HG02678 (cell line): Measurements from ENCODE around the gene NOTCH1.

Source experiments
- ATAC-seq: cut with Tn5 transposase; IDR thresholded peaks from one replicate; pipeline ENCODE4 v1.9.1; 2021; ENCODE audit warnings: mild to moderate bottlenecking, moderate library complexity; ENCODE audit not compliant: unreplicated experiment

Gene NOTCH1

DNA sequence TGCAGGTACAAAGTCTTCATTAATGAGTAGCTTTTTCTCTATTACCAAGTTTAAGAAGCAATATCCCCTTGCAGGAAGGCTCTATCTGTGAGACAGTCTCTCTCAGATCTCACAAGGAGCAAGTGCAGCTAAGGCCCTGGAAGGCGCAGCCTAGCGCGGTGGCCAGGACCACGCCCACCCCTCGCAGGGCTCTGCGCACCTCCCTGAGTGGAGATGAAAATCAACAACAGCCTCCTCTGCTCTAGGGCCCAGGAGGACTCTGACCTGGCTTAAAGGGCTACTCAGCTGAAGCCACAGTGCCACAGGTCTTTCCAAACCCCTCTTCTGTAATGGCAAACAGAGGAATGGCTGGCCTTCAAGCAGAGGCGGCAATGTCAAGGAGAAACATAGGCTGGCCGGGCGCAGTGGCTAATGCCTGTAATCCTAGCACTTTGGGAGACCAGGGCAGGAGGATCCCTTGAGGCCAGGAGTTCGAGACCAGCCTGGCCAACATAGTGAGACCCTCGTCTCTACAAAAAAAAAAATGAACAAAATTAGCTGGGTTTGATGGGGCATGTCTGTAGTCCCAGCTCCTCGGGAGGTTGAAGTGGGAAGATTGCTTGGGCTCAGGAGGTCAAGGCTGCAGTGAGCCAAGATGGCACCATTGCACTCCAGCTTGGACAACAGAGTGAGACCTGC lies 74.9 kb downstream of the NOTCH1 start:
- no peak for ATAC-seq

GRCh38 chr9:136470356-136470755 lies 75.5 kb downstream of the NOTCH1 start:
- ATAC-seq: no peak

DNA sequence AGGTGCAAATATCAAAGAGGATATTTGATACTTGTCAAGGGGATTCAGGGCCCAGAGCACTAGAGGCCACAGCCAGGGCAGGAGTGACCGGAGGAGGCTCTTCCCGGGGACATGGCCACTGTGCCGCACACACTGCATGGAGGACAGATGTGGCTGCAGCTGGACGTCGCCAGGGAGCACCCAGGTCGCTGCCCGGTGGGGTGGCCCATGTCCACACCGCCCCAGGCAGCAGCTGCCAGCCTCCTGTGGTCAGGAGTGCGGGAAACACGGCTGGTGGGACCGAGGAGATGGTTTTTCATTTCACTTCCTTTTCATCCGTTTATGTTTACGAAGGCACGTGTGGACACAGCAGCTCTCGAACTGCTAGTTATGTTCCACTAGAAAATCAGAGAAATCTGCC lies 78.1 kb downstream of the NOTCH1 start:
- ATAC-seq: no peak

GRCh38 chr9:136466155-136466541 lies 79.7 kb downstream of the NOTCH1 start:
- ATAC-seq: no peak

DNA sequence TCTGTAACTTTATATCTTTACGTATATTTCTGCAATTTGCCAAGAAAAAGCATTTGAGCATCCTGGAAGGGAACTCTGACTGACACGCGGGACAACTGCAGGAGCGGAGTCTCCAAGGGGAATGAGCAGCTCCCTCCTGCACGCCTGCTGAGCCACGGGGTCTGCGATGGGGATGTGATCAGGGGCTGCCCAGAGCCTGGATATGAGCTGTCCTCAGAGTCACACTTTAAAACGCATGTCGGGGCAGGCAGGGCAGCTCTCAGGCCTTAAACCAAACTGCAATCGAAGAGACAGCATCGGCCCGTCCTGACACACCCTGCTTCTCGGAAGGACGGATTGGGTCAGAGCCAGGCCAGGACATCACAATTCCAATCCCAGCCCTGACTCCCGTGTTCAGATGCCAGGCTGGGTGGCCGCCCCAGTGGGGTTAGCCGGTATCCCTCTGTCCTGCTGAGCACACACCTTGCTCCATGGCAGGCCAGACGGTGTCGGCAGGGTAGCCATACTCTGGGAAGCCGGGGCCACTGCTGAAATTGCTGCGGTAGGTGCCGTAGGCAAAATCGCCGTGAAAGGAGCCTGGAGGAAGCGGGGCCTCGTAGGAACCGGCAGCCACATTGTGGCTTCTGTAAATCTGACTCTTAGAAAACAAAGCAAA lies 80.2 kb downstream of the NOTCH1 start:
- no peak for ATAC-seq

- no peak for ATAC-seq
Measured at GRCh38 chr9:136464241-136464640, 81.6 kb downstream of the NOTCH1 start.

GRCh38 chr9:136463578-136463977 lies 82.3 kb downstream of the NOTCH1 start:
- ATAC-seq: no peak

DNA sequence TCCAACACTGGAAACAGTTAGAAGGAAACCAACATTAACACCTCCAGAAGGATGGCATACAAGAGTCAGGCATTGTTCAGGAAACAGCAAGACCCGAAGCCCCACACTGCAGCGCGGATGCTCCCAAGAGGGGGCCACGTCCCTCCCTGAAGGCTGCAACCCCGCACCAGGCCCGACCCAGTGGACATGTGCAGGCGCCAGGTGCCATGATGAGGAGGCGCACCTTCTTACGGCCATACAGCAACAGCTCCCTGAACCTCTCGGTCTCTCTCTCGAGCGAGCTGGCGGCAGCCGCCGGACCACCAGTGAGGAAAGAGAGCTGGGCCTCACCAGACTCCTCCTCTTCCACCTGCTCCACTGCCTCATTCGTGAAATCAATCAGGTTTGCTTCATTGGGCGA lies 83.2 kb downstream of the NOTCH1 start:
- ATAC-seq: no peak

DNA sequence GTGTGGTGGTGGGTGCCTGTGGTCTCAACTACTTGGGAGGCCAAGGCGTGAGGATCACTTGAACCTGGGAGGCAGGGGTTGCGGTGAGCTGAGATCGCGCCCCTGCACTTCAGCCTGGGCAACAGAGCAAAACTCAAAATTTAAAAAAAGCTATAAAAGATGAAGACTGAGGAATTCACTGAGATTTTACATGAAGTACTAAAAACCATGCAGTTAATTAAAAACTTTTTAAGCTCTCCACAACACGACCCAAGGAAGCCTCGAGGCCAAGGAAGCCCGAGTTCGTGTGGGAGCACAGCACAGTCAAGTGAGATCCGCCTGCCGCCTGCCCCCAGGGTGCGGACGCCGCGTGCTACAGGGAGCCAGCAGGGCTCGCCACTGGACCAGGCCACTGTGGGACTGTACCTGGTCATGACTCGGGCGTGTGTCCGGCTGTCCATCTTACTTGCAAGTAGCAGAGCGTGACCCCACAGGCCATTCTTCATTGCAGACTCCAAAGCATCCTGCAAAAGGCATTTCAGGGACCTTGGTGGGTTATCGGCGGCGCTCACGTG lies 85.0 kb downstream of the NOTCH1 start:
- ATAC-seq: no peak

DNA sequence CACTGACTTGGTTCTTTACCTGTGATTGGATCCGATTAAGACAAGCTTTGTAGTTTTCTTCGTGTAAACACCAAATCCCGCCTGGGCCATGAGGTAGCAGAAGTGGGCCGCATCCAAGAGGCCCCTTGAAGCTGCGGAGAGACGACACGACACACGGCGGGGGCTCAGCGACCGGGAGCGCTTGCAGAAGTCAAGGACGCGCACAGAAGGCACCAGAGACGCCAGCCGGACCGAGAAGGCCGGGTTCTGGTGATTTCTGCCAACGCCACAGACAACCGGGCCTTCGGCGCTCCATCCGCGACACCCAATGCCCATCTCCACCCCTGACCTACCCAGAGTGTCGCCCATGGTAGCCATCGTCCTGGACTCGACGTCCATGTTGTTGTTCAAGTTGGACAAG lies 86.4 kb downstream of the NOTCH1 start:
- no peak for ATAC-seq

GRCh38 chr9:136457326-136457725 lies 88.5 kb downstream of the NOTCH1 start:
- no peak for ATAC-seq

DNA sequence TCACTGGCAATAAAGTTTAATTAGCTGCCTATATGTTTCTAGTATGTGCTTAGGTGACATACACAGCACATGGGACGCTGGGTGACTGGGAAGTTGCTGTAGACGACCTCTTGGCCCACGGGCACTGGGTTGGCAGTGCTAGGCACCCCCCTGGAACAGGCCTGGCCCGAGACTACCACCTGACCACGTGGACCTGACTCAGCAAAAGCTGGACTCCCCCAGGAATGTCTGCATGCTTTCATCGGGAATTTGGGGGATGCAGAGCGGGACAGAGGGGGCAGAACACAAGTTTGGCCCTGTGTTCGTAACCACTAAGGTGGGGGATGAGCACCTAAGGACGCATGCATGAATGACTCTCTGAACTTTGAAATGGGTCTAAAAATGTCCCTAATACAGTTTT lies 89.6 kb downstream of the NOTCH1 start:
- ATAC-seq: no peak

DNA sequence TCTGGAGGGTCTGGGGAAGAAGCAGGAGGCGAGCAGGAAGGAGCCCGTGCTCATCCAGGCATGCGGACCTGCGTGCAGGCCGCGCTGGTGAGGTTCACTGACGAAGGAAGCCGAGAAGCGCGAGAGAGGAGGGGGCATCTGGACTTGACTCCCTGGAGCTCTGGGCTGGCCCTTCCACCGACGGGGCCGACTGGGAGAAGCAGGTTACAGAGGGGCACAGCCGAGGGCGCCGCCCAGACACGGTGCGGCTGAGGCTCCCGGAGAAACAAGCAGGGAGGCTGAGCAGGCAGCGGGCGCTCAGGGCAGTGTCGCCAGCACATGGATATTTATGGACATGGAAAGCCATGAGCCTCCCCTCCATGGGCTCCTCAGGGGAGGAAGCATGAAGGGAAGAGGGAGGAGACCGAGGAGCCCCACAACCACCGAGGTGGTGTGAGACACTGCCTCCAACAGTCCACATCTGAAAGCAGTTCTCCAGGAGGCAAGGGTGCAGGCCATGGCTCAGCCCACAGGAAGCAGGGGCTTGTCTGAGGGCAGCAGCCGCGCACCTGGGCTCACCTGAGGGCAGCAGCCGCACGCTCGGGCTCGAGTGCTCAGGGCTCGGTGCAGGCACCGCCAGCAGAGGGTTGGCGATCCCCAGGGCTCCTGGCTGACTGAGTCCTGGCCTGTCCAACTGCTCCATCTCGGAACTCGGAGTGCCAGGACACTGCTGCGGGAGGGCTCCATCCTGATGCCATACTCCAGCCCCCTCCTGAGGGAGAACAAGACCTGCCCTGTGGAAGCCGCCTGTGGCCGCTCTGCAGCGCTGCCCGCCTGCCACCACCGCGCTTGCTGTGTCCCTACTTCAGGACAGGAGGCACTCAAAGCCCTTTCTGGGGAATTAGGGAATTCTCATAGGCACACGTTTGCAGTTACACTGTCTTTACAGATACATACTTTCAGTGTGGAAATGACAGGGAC lies 90.5 kb downstream of the NOTCH1 start:
- no peak for ATAC-seq

DNA sequence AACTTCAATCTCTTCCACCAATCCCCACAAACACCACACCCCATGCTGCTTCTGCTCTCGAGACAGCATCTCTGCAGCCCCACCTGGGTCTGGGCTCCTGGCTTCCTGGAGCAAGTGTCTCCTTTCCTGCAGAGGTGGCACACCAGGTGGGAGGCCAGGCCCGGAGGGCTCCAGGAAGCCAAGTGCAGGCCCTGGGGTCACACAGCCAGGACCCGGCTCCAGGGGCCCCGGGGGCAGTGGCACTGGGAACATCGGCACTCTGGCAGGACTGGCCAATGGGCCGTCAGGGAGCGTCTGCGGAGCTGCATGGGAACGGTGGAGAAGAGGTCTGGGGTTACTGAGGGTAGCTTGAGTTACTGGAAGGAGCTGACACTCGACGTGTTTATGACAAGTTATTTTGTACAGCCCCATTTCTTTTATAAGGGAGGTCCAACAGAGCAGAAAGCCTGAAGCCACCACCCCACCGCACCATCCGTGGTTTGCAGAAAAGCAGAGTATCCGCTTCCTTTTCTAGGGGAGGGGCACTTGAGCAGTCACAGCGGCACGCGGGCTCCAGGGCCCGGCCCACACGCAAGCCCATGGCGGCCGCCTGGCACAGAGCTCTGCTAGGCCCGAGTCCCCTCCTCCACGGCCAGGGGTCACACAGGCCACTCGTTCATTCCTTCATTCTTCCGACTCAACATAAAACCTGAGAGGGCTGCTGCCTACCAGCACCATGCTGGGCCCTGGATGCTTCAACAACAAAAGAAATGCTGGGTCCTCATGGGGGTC lies 91.6 kb downstream of the NOTCH1 start:
- ATAC-seq: no peak

- no peak for ATAC-seq
Measured at GRCh38 chr9:136453326-136453725, 92.5 kb downstream of the NOTCH1 start.

- no peak for ATAC-seq
Measured at GRCh38 chr9:136451221-136451877, 94.5 kb downstream of the NOTCH1 start.

- ATAC-seq: no peak
Measured at GRCh38 chr9:136448655-136449054, 97.2 kb downstream of the NOTCH1 start.

DNA sequence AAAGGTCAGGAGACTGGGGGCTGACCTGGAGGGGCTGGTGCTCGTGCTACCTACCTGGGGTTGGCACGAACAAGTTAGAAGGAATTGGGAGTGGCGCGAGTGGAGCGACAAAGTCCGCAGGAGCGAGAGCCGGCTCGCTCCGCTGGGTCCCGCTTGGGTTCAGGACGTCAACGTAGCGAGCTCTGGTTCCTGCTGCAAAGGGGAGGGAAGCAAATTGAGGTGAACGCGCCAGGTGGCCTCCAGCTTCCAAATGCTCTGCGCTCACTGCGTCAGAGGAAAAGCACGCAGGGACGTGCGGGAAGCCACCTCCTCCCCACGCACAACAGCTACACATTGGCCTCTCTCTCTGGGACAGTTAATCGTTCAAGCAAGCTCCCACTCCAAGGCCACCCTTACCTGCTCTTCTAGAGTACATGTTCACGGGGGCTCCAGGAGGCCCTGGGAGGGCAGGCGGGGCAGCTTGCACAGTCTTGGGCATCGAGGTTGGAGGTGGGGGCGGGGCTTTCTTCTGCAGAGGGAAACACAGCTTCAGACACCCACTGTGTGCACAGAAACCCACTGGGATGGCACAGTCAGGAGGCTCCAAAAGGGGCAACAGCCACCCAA lies 98.6 kb downstream of the NOTCH1 start:
- no peak for ATAC-seq

DNA sequence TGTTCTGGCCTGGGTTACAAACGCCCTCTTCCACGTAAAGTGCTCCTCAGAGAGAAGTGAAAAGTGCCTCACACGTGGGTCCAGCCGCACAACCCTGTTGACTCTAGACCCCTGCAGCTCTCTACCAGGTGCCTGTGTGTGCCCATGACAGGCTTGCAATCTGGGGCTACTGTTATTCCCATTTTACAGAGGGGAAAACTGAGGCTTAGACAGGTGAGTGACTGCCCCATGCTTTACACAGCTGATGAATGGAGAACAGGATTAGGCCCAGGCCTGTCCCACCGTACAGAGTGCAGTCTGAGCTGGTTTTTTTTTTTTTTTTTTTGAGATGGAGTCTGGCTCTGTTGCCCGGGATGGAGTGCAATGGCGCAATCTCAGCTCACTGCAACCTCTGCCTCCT lies 100.0 kb downstream of the NOTCH1 start:
- no peak for ATAC-seq
